GM04503 (cell line): ENCODE results near the gene ADAMTS13.

ENCODE experiments used
- DNase-seq: peaks from one replicate; pipeline ENCODE4 v3.0.0-alpha.2; 2012; ENCODE audit warnings: low read depth

Gene ADAMTS13

GRCh38 chr9:133472277-133472645 is 50.1 kb downstream of the ADAMTS13 start:
- DNase-seq: no peak

- DNase-seq: no peak
These were observed 50.7 kb downstream of the ADAMTS13 start for GRCh38 chr9:133472753-133473378.

GRCh38 chr9:133473743-133474142 is 51.6 kb downstream of the ADAMTS13 start:
- DNase-seq: no peak

GRCh38 chr9:133474215-133474614 is 52.0 kb downstream of the ADAMTS13 start:
- DNase-seq: no peak

GRCh38 chr9:133474853-133475252 is 52.7 kb downstream of the ADAMTS13 start:
- DNase-seq: no peak

- no peak for DNase-seq
These were observed 53.3 kb downstream of the ADAMTS13 start for GRCh38 chr9:133475292-133476012.

GRCh38 chr9:133476036-133476931 is 54.1 kb downstream of the ADAMTS13 start:
- no peak for DNase-seq

GRCh38 chr9:133476941-133477340 is 54.8 kb downstream of the ADAMTS13 start:
- no peak for DNase-seq

- DNase-seq: no peak
These were observed 55.3 kb downstream of the ADAMTS13 start for GRCh38 chr9:133477461-133477860.

- no peak for DNase-seq
These were observed 56.1 kb downstream of the ADAMTS13 start for GRCh38 chr9:133477992-133478850.

- no peak for DNase-seq
These were observed 56.9 kb downstream of the ADAMTS13 start, which contains the start of gene SLC2A6 for GRCh38 chr9:133478851-133479711. Gene SLC2A6 (minus strand): TSS chr9:133479099. CDS start chr9:133479059, 40 bp downstream.

GRCh38 chr9:133483611-133484010 is 61.4 kb downstream of the ADAMTS13 start:
- DNase-seq: no peak

GRCh38 chr9:133484671-133485437 is 62.7 kb downstream of the ADAMTS13 start:
- DNase-seq: no peak

GRCh38 chr9:133485531-133486260 is 63.5 kb downstream of the ADAMTS13 start:
- DNase-seq: no peak

- DNase-seq: no peak
These were observed 65.2 kb downstream of the ADAMTS13 start for GRCh38 chr9:133487331-133487725.

- no peak for DNase-seq
These were observed 66.6 kb downstream of the ADAMTS13 start for GRCh38 chr9:133488686-133489252.

- DNase-seq: no peak
These were observed 67.4 kb downstream of the ADAMTS13 start for GRCh38 chr9:133489253-133490190.

- DNase-seq: no peak
These were observed 68.1 kb downstream of the ADAMTS13 start for GRCh38 chr9:133490201-133490681.
